ENCODE measurements around the gene FUT6.

DNA sequence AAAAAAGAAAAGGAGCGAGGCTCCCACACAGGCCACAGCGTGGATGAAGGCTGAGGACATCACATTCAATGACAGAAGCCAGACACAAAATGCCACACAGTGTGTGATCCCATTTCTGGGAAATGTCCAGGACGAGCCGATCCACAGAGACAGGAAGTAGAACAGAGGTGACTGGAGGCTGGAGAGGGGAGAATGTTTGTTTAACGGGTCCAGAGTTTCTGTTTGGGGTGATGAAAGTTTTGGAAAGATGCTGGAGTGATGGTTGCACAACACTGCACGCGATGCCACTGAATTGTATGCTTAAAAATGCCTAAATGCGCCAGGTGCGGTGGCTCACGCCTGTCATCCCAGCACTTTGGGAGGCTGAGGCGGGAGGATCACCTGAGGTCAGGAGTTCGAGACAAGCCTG, 31.5 kb upstream of the FUT6 start:
- TF ChIP-seq, protein P1, sequence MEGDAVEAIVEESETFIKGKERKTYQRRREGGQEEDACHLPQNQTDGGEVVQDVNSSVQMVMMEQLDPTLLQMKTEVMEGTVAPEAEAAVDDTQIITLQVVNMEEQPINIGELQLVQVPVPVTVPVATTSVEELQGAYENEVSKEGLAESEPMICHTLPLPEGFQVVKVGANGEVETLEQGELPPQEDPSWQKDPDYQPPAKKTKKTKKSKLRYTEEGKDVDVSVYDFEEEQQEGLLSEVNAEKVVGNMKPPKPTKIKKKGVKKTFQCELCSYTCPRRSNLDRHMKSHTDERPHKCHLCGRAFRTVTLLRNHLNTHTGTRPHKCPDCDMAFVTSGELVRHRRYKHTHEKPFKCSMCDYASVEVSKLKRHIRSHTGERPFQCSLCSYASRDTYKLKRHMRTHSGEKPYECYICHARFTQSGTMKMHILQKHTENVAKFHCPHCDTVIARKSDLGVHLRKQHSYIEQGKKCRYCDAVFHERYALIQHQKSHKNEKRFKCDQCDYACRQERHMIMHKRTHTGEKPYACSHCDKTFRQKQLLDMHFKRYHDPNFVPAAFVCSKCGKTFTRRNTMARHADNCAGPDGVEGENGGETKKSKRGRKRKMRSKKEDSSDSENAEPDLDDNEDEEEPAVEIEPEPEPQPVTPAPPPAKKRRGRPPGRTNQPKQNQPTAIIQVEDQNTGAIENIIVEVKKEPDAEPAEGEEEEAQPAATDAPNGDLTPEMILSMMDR (IDR thresholded peaks at IDR 0.05; ENCODE audit: low read length), result no peak
- no peak for TF ChIP-seq EZH2phosphoT487 (IDR thresholded peaks at IDR 0.05; ENCODE audit: low read length)
- no peak for TF ChIP-seq EZH2 (optimal IDR thresholded peaks at IDR 0.05; ENCODE audit: low read depth, low read length)

Measured in MM.1S (cell line).